MM.1S (cell line): ENCODE measurements around the gene STK10.

Experiments
- DNase-seq: peaks from one replicate; pipeline ENCODE4 v3.0.0-alpha.2; 2015
- H2AFZ ChIP-seq: fragments of 300-600 bp; sonication (generic); 2 replicates; pipeline ENCODE4 v1.6.0; 2016; ENCODE audit warnings: antibody characterized with exemption, low read length
- H3F3A ChIP-seq: fragments of 300-600 bp; sonication (generic); 2 replicates; pipeline ENCODE4 v1.6.1; 2016; ENCODE audit warnings: mild to moderate bottlenecking, antibody characterized with exemption, low read length, moderate library complexity, mixed read lengths; ENCODE audit not compliant: insufficient read depth
- H3K27ac ChIP-seq: fragments of 300-600 bp; sonication (generic); 2 replicates; pipeline ENCODE4 v1.5.1; 2016; ENCODE audit warnings: mild to moderate bottlenecking, low read length
- H3K27me3 ChIP-seq: fragments of 300-600 bp; sonication (generic); replicated peaks from 2 replicates; pipeline ENCODE4 v1.6.0; 2016; ENCODE audit warnings: low read length; ENCODE audit not compliant: insufficient read depth
- H3K36me3 ChIP-seq: fragments of 300-600 bp; sonication (generic); replicated peaks from 2 replicates; pipeline ENCODE4 v1.6.1; 2016; ENCODE audit warnings: mild to moderate bottlenecking, low read length, mixed read lengths; ENCODE audit not compliant: insufficient read depth
- H3K4me1 ChIP-seq: fragments of 300-600 bp; sonication (generic); 2 replicates; pipeline ENCODE4 v1.6.1; 2016; ENCODE audit warnings: low read length, mixed read lengths
- H3K4me2 ChIP-seq: fragments of 300-600 bp; sonication (generic); 2 replicates; pipeline ENCODE4 v1.6.0; 2016; ENCODE audit warnings: low read depth, low read length
- H3K4me3 ChIP-seq: fragments of 300-600 bp; sonication (generic); 2 replicates; pipeline ENCODE4 v1.5.1; 2016; ENCODE audit warnings: low read length, mixed read lengths
- H3K79me2 ChIP-seq: fragments of 300-600 bp; sonication (generic); 2 replicates; pipeline ENCODE4 v1.6.1; 2016; ENCODE audit warnings: mixed run types, low read length, mixed read lengths
- H3K9ac ChIP-seq: fragments of 300-600 bp; sonication (generic); 2 replicates; pipeline ENCODE4 v1.6.1; 2016; ENCODE audit warnings: low read length, mixed read lengths
- H3K9me2 ChIP-seq: fragments of 300-600 bp; sonication (generic); replicated peaks from 2 replicates; pipeline ENCODE4 v1.6.1; 2016; ENCODE audit warnings: mild to moderate bottlenecking, low read length, mixed read lengths; ENCODE audit not compliant: insufficient read depth
- H3K9me3 ChIP-seq: fragments of 300-600 bp; sonication (generic); replicated peaks from 2 replicates; pipeline ENCODE4 v1.6.1; 2016; ENCODE audit warnings: mild to moderate bottlenecking, low read length, mixed read lengths; ENCODE audit not compliant: insufficient read depth
- H4K20me1 ChIP-seq: fragments of 300-600 bp; sonication (generic); 2 replicates; pipeline ENCODE4 v1.6.1; 2016; ENCODE audit warnings: mild to moderate bottlenecking, low read length, moderate library complexity, mixed read lengths; ENCODE audit not compliant: insufficient read depth
- EZH2 ChIP-seq: fragments of 300-600 bp; sonication (generic); optimal IDR thresholded peaks from 2 replicates; pipeline ENCODE3; 2017; ENCODE audit warnings: low read depth, mild to moderate bottlenecking, antibody characterized with exemption, low read length, mixed read lengths
- EZH2phosphoT487 ChIP-seq: fragments of 300-600 bp; sonication (generic); IDR thresholded peaks from 2 replicates; pipeline ENCODE4 v1.6.1; 2018; ENCODE audit warnings: antibody characterized with exemption, low read length
- TF ChIP-seq, protein P1 (sequence below): fragments of 300-600 bp; sonication (generic); IDR thresholded peaks from 2 replicates; pipeline ENCODE4 v1.5.1; 2016; ENCODE audit warnings: antibody characterized with exemption, low read length, mixed read lengths

STK10 gene

DNA sequence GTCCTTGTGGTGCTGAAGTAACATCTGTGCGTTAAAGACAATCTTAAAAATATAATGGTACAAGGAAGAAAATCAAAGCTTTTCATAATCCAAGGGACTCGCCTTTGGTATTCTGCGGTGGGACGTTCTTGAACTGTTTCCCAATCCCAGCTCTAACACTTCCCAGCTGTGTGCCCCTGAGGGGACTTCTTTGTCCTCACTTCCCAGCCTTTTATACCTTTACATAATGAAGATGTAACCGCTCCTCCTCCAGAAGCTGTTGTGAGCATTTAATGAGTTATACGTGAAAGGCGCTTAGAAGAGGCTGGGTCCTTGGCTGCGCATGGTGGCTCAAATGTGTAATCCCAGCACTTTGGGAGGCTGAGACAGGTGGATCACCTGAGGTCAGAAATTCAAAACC lies 16.9 kb downstream of the STK10 start:
- Histone ChIP-seq H3K4me1 (peaks cover 7% of the 10 kb centered on the region), H3K4me2 (no peak overlapping the region), H3K9me3 (no peaks in the 10 kb centered on the region), H3K79me2 (peaks cover 97% of the 10 kb centered on the region), H4K20me1 (0 out of 2 replicates have a peak, but pooled peaks cover 4% of the 10 kb centered on the region), H3K9me2 (no peaks in the 10 kb centered on the region), H3K27me3 (no peaks in the 10 kb centered on the region), H3K27ac (no peak overlapping the region), H3F3A (peaks cover 12% of the 10 kb centered on the region), H2AFZ (no peak overlapping the region), H3K4me3 (no peak overlapping the region), H3K36me3 (no peaks in the 10 kb centered on the region; the same call in 1 of the 2 replicates), H3K9ac (no peak overlapping the region)
- DNase-seq, result no peak
- no peak for TF ChIP-seq EZH2

DNA sequence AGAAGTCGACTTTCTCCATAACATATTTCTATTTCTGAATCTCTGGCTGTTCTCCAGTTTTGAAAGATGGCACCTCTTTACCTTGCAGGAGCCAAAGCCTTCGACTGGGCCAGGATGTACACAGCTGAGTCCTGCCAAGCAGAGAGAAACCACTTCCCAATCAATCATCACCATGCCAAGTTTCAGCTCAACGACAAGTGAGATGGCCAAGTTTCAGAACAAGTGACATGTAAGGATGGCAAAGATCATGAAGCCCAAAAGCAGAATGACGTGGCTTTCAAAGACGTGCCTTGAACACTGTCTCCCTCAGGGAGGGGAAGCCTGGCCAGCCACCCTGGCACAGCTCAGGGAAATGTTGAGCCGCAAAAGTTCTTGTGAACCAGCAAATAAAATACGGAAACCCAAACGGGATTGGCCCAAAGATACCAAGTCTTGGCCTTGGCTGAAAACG lies 17.7 kb downstream of the STK10 start:
- H3K9me3 ChIP-seq, result no peaks in the 10 kb centered on the region
- H3K79me2 ChIP-seq, result peaks cover 97% of the 10 kb centered on the region
- TF ChIP-seq EZH2phosphoT487, result no peak
- TF ChIP-seq, protein P1, sequence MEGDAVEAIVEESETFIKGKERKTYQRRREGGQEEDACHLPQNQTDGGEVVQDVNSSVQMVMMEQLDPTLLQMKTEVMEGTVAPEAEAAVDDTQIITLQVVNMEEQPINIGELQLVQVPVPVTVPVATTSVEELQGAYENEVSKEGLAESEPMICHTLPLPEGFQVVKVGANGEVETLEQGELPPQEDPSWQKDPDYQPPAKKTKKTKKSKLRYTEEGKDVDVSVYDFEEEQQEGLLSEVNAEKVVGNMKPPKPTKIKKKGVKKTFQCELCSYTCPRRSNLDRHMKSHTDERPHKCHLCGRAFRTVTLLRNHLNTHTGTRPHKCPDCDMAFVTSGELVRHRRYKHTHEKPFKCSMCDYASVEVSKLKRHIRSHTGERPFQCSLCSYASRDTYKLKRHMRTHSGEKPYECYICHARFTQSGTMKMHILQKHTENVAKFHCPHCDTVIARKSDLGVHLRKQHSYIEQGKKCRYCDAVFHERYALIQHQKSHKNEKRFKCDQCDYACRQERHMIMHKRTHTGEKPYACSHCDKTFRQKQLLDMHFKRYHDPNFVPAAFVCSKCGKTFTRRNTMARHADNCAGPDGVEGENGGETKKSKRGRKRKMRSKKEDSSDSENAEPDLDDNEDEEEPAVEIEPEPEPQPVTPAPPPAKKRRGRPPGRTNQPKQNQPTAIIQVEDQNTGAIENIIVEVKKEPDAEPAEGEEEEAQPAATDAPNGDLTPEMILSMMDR, result no peak
- no peak for TF ChIP-seq EZH2
- H3F3A ChIP-seq, result peaks cover 5% of the 10 kb centered on the region
- no peak overlapping the region for H3K4me2 ChIP-seq
- no peak overlapping the region for H3K4me3 ChIP-seq
- DNase-seq, result no peak
- H3K9me2 ChIP-seq, result no peaks in the 10 kb centered on the region
- H4K20me1 ChIP-seq, result 0 out of 2 replicates have a peak, but pooled peaks cover 4% of the 10 kb centered on the region
- H3K4me1 ChIP-seq, result peaks cover 3% of the 10 kb centered on the region
- no peak overlapping the region for H3K9ac ChIP-seq
- no peaks in the 10 kb centered on the region; the same call in 1 of the 2 replicates for H3K36me3 ChIP-seq
- no peak overlapping the region for H3K27ac ChIP-seq
- no peak overlapping the region for H2AFZ ChIP-seq
- H3K27me3 ChIP-seq, result no peaks in the 10 kb centered on the region

DNA sequence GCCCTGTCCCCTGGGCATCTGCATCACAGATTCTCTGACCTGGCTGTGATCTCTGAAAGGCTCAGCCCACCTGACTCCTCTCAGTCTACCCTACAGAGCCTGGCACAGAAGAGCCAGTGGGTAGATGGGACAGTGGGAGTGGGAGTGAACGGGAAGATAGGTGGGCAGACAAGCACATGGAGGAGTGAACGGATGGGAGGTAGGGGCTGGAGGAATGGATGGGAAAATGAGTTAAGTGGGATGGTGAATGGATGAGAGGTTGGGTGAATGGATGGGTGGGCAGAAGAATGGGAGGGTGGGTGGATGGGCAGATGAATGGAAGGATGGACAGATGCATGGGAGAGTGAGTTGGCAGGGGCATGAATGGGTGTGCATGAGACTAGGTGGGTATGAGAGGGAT lies 18.8 kb downstream of the STK10 start:
- Histone ChIP-seq H3K27ac (no peak overlapping the region), H3F3A (no peaks in the 10 kb centered on the region), H3K79me2 (peaks cover 98% of the 10 kb centered on the region), H3K36me3 (no peaks in the 10 kb centered on the region; the same call in 1 of the 2 replicates), H3K27me3 (no peaks in the 10 kb centered on the region), H4K20me1 (0 out of 2 replicates have a peak, but pooled peaks cover 4% of the 10 kb centered on the region), H3K4me3 (no peak overlapping the region), H3K4me2 (no peak overlapping the region), H3K9ac (no peak overlapping the region), H2AFZ (no peak overlapping the region), H3K4me1 (peaks cover 3% of the 10 kb centered on the region), H3K9me3 (no peaks in the 10 kb centered on the region), H3K9me2 (no peaks in the 10 kb centered on the region)
- DNase-seq, result no peak
- no peak for TF ChIP-seq EZH2
- TF ChIP-seq, protein P1, result no peak
- TF ChIP-seq EZH2phosphoT487, result no peak

DNA sequence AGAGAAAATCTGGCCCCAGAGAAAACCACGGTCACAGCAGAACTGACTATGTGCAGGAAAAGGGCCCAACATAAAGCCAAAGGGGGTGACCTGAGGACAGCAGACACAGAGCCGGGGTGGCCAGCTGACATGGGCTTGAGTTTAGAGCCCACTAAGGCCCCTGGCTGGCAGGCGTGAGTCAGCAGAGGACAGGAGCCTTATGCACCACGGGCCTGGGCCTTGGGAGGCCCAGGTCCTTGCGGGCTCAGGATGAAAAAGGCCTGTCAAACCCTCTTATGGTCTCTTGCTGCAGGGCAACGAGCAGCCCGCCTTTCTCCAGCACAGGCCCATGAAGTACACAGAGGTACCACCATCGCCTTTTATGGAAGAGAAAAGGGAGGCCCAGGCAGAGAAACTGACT lies 19.7 kb downstream of the STK10 start:
- no peaks in the 10 kb centered on the region for H3K27me3 ChIP-seq
- peaks cover 96% of the 10 kb centered on the region for H3K79me2 ChIP-seq
- no peaks in the 10 kb centered on the region; the same call in 1 of the 2 replicates for H3K36me3 ChIP-seq
- H3K4me2 ChIP-seq, result no peak overlapping the region
- H3K4me1 ChIP-seq, result no peaks in the 10 kb centered on the region
- no peak overlapping the region for H3K27ac ChIP-seq
- no peaks in the 10 kb centered on the region for H3K9me3 ChIP-seq
- H2AFZ ChIP-seq, result no peak overlapping the region
- H3K9me2 ChIP-seq, result no peaks in the 10 kb centered on the region
- TF ChIP-seq EZH2 (no peak), EZH2phosphoT487 (no peak)
- TF ChIP-seq, protein P1, result no peak
- H3K4me3 ChIP-seq, result no peak overlapping the region
- DNase-seq, result no peak
- no peaks in the 10 kb centered on the region for H3F3A ChIP-seq
- 0 out of 2 replicates have a peak, but pooled peaks cover 4% of the 10 kb centered on the region for H4K20me1 ChIP-seq
- no peak overlapping the region for H3K9ac ChIP-seq
